ENCODE measurements around the gene VWC2L.

The VWC2L gene

GRCh38 chr2:214489181-214489580 lies 78.3 kb downstream of the VWC2L start:
- Mint-ChIP-seq H3K27ac (no peak overlapping the region), H3K4me1 (ENCODE audit: low read depth) (no peaks in the 10 kb centered on the region), H3K4me3 (no peak overlapping the region), H3K9me3 (ENCODE audit: low read depth) (no peaks in the 10 kb centered on the region), H3K27me3 (no peaks in the 10 kb centered on the region), H3K36me3 (no peaks in the 10 kb centered on the region)

DNA sequence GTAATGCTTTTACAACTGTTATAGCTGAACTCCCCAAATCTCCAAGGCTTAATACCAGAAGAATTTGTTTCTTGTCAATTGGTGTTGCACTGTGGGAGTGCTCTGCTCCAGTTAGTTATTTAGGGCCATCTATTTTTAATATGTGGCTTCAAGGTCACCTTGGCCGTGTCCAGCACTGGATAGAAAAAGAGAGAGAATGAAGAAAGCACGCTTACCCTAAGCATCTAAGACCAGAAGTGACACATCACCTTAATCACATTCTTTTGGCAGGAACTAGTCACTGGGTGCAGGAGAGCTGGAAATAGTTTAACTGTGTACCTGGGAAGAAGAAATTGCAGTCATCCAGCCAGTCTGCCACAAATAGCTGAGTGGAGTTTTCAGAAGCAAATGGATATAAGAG lies 78.8 kb downstream of the VWC2L start:
- H3K9me3 Mint-ChIP-seq (ENCODE audit: low read depth) = no peaks in the 10 kb centered on the region

DNA sequence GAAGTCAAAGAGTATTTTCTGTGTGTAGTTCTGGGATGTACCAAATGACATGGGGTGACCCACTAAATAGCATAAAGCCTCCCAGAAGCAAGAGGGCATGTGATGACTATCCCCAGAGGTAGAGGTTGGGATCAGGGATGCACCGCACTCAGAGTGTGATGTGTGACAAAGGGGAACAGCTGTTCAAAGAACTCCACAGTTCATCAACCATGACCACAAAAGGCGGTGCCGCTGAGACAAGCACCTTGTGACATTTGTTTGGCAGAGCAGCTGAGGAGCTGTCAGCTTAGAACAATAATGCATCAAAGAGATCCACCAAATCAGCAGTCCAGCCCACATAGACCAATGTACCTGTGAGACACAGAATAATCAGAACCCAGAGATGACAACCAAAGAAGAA lies 81.3 kb downstream of the VWC2L start:
- Mint-ChIP-seq H3K4me1 (ENCODE audit: low read depth) (no peaks in the 10 kb centered on the region), H3K4me3 (no peak overlapping the region), H3K9me3 (ENCODE audit: low read depth) (no peaks in the 10 kb centered on the region), H3K27ac (no peak overlapping the region), H3K27me3 (no peaks in the 10 kb centered on the region), H3K36me3 (no peaks in the 10 kb centered on the region)

More for the DNA sequence above, 78.8 kb downstream of the VWC2L start:
- no peaks in the 10 kb centered on the region for H3K36me3 Mint-ChIP-seq
- no peaks in the 10 kb centered on the region for H3K4me1 Mint-ChIP-seq (ENCODE audit: low read depth)
- no peak overlapping the region for H3K4me3 Mint-ChIP-seq
- H3K27me3 Mint-ChIP-seq = no peaks in the 10 kb centered on the region
- no peak overlapping the region for H3K27ac Mint-ChIP-seq

GRCh38 chr2:214492608-214493007 lies 81.8 kb downstream of the VWC2L start:
- no peaks in the 10 kb centered on the region for H3K9me3 Mint-ChIP-seq (ENCODE audit: low read depth)
- H3K4me1 Mint-ChIP-seq (ENCODE audit: low read depth) = no peaks in the 10 kb centered on the region
- H3K27ac Mint-ChIP-seq = no peak overlapping the region
- no peaks in the 10 kb centered on the region for H3K27me3 Mint-ChIP-seq
- no peak overlapping the region for H3K4me3 Mint-ChIP-seq
- H3K36me3 Mint-ChIP-seq = no peaks in the 10 kb centered on the region

DNA sequence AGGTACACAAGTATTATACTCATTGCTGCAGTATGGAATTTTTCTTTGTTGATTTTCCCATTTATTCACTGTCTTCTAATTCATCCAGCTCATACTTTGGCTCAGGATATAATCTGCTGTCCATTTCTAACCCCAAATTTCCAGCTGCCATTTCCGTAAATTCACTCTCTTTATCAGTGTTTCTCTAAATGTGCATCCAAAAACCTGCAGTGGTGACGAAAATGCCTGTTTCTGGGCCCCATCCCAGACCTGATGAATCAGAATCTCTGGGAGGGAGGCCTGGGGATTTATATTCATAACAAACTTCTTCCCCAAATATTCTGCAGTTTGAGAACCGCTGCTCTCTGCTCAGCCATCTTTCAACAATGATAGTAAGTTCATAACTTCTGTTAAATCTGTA lies 86.6 kb downstream of the VWC2L start:
- no peaks in the 10 kb centered on the region for H3K4me1 Mint-ChIP-seq (ENCODE audit: low read depth)
- no peaks in the 10 kb centered on the region for H3K27me3 Mint-ChIP-seq
- H3K4me3 Mint-ChIP-seq = no peak overlapping the region
- H3K9me3 Mint-ChIP-seq (ENCODE audit: low read depth) = no peaks in the 10 kb centered on the region
- no peak overlapping the region for H3K27ac Mint-ChIP-seq
- no peaks in the 10 kb centered on the region for H3K36me3 Mint-ChIP-seq

DNA sequence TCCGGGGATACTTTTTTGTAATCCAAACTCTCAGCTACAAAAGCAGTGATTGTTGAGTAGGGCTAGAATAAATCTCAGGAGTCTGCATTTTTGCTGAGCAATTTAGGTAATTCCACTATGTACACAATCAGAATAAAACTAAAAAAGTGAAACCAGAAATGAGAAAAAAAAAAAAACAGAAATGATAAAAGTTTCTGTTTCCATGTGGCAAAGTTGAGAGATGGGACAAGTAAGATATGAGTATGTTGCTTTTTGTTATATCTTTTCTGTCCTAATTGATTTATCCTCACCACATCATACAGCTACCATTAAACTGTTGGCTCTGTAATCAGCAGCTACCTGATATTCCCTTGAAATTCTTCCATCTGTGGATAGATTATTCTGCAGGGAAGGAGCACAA lies 92.7 kb downstream of the VWC2L start:
- Mint-ChIP-seq H3K36me3 (no peaks in the 10 kb centered on the region), H3K4me1 (ENCODE audit: low read depth) (no peaks in the 10 kb centered on the region), H3K27ac (no peak overlapping the region), H3K4me3 (no peak overlapping the region), H3K27me3 (peaks cover 6% of the 10 kb centered on the region), H3K9me3 (ENCODE audit: low read depth) (no peaks in the 10 kb centered on the region)

- no peak overlapping the region for H3K27ac Mint-ChIP-seq
- H3K4me3 Mint-ChIP-seq = no peak overlapping the region
- H3K36me3 Mint-ChIP-seq = no peaks in the 10 kb centered on the region
- peaks cover 6% of the 10 kb centered on the region for H3K27me3 Mint-ChIP-seq
- H3K9me3 Mint-ChIP-seq (ENCODE audit: low read depth) = no peaks in the 10 kb centered on the region
- no peaks in the 10 kb centered on the region for H3K4me1 Mint-ChIP-seq (ENCODE audit: low read depth)
These were observed 93.9 kb downstream of the VWC2L start for GRCh38 chr2:214504599-214505376.

GRCh38 chr2:214507032-214507431 lies 96.2 kb downstream of the VWC2L start:
- Mint-ChIP-seq H3K27ac (no peak overlapping the region), H3K9me3 (ENCODE audit: low read depth) (no peaks in the 10 kb centered on the region), H3K4me3 (no peak overlapping the region), H3K27me3 (peaks cover 8% of the 10 kb centered on the region), H3K4me1 (ENCODE audit: low read depth) (no peaks in the 10 kb centered on the region), H3K36me3 (no peaks in the 10 kb centered on the region)

DNA sequence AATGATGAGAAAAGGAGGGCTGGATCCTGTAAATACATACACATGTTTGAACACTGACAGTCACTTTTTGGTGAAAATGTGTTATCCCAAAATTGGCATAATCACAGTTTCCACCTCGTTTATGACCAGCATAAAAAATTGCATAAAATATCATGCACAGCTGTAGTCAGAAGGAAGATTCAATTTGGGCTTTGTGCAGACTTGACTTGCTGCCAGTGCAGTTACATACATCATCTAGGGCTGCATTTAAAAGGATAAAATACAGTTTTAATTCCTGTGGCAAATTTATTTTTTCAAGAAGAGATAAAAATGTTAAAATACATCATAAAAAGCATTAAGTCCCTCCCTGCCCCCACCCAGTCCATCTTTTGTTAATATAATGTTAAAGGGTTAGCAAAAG lies 103.8 kb downstream of the VWC2L start:
- H3K27me3 Mint-ChIP-seq = peaks cover 2% of the 10 kb centered on the region
- H3K36me3 Mint-ChIP-seq = no peaks in the 10 kb centered on the region
- H3K4me1 Mint-ChIP-seq (ENCODE audit: low read depth) = no peaks in the 10 kb centered on the region
- no peaks in the 10 kb centered on the region for H3K9me3 Mint-ChIP-seq (ENCODE audit: low read depth)
- H3K27ac Mint-ChIP-seq = no peak overlapping the region
- no peak overlapping the region for H3K4me3 Mint-ChIP-seq

GRCh38 chr2:214515111-214515510 lies 104.3 kb downstream of the VWC2L start:
- H3K4me1 Mint-ChIP-seq (ENCODE audit: low read depth) = no peaks in the 10 kb centered on the region

GRCh38 chr2:214519258-214519818 lies 108.5 kb downstream of the VWC2L start:
- Mint-ChIP-seq H3K4me1 (ENCODE audit: low read depth) (no peaks in the 10 kb centered on the region), H3K9me3 (ENCODE audit: low read depth) (no peaks in the 10 kb centered on the region), H3K4me3 (no peak overlapping the region), H3K27ac (no peak overlapping the region), H3K36me3 (no peaks in the 10 kb centered on the region), H3K27me3 (no peaks in the 10 kb centered on the region)

More at GRCh38 chr2:214515111-214515510, 104.3 kb downstream of the VWC2L start:
- Mint-ChIP-seq H3K36me3 (no peaks in the 10 kb centered on the region), H3K27me3 (peaks cover 2% of the 10 kb centered on the region), H3K9me3 (ENCODE audit: low read depth) (no peaks in the 10 kb centered on the region), H3K27ac (no peak overlapping the region), H3K4me3 (no peak overlapping the region)

- Mint-ChIP-seq H3K36me3 (no peaks in the 10 kb centered on the region), H3K27ac (no peak overlapping the region), H3K27me3 (no peaks in the 10 kb centered on the region), H3K9me3 (ENCODE audit: low read depth) (peaks cover 3% of the 10 kb centered on the region), H3K4me1 (ENCODE audit: low read depth) (no peaks in the 10 kb centered on the region), H3K4me3 (no peak overlapping the region)
These were observed 118.2 kb downstream of the VWC2L start for GRCh38 chr2:214529021-214529420.

DNA sequence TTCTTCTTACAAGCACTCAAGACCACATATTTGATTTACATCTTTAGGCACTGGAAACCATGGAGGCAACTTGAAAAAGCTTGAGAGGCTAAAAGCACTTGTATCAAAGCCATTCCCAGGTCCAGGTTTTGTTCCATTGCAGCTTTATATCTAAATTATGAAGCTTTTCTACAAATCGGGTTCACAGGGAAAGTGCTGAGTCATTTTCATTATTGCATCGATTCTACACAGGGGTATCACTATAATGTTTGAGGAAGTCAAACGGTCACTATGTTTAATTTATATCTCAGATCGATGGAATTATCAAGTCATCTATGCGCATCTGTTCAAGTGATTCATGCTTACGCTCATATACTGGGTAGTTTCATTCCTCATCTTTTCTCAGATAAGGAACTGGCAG lies 118.7 kb downstream of the VWC2L start:
- Mint-ChIP-seq H3K27me3 (no peaks in the 10 kb centered on the region), H3K4me3 (no peak overlapping the region), H3K36me3 (no peaks in the 10 kb centered on the region), H3K4me1 (ENCODE audit: low read depth) (no peaks in the 10 kb centered on the region), H3K9me3 (ENCODE audit: low read depth) (peaks cover 3% of the 10 kb centered on the region), H3K27ac (no peak overlapping the region)

DNA sequence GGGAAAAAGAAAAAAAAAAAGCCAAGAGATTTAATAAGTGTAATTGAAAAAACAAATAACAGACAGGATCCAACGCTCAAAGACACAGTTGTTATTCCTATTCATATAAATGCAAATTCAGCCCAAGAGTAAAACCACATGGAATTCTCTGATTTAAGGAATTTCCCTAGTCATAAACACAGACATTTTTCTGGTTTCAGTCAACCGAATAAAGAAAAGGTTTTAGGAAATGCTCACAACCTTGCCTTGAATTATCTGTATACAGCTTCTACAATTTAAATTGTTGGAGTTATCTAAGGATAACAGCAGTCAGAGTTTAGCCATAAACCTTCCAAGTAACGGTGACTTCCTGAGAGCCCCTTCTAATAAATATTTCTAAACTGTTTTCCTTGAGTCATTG lies 122.7 kb downstream of the VWC2L start:
- Mint-ChIP-seq H3K4me1 (ENCODE audit: low read depth) (no peaks in the 10 kb centered on the region), H3K27me3 (no peaks in the 10 kb centered on the region), H3K36me3 (no peaks in the 10 kb centered on the region), H3K4me3 (no peak overlapping the region), H3K9me3 (ENCODE audit: low read depth) (no peaks in the 10 kb centered on the region), H3K27ac (no peak overlapping the region)

- H3K4me3 Mint-ChIP-seq = no peak overlapping the region
- H3K36me3 Mint-ChIP-seq = no peaks in the 10 kb centered on the region
- H3K4me1 Mint-ChIP-seq (ENCODE audit: low read depth) = no peaks in the 10 kb centered on the region
- H3K27me3 Mint-ChIP-seq = peaks cover 2% of the 10 kb centered on the region
- H3K27ac Mint-ChIP-seq = no peak overlapping the region
- H3K9me3 Mint-ChIP-seq (ENCODE audit: low read depth) = no peaks in the 10 kb centered on the region
These were observed 125.8 kb downstream of the VWC2L start for GRCh38 chr2:214536625-214537024.

DNA sequence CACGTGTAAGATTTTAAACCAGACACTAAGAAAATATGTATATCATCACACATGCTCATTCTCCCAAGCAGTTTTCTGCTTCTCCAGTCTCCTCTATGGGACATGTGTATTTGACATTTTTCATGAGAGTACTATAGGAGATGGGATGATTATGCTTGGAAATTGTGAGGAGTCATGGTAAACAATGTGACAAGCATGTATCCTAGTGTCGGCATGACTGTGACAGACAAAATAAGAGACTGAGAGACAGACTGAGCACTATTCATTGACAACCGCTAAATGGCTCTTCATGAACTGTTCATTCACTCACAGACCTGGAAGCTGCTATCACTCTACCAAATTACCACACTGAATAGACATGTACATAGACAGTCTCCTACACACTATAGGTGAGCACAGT lies 127.1 kb downstream of the VWC2L start:
- Mint-ChIP-seq H3K36me3 (no peaks in the 10 kb centered on the region), H3K4me1 (ENCODE audit: low read depth) (no peaks in the 10 kb centered on the region), H3K27me3 (peaks cover 2% of the 10 kb centered on the region), H3K27ac (no peak overlapping the region), H3K4me3 (no peak overlapping the region), H3K9me3 (ENCODE audit: low read depth) (no peaks in the 10 kb centered on the region)

All from activated naive CD8-positive, alpha-beta T cell (primary cell).